T-helper 17 cell (primary cell): Measurements from ENCODE around the gene ANKRD55. TPM values are rescaled to one million over a fixed set of nuclear protein-coding genes. Genes with fewer than 3 reads are reported as not detected.
A peak's percentile ranks its signal among the peaks of the same experiment; 100 is the strongest.
"Not testable (repeated sequence)": the region's sequence is repeated elsewhere in the genome, so short reads cannot be mapped to it uniquely, and the experiment has no call there.

Experiments used
- ATAC-seq: fragments of 150-1000 bp; cut with Tn5 transposase; 2 replicates; pipeline ENCODE4 v1.10.0; 2021; ENCODE audit warnings: mild to moderate bottlenecking, moderate library complexity
- DNase-seq, 3 donors: peaks; one replicate each; pipeline versions ENCODE4 v3.0.0 to v3.0.0-alpha.2; 2020 to 2021
- H3K9me3 ChIP-seq: one replicate; pipeline ENCODE4 v1.7.0; 2013; ENCODE audit warnings: low read length, mild to moderate bottlenecking; ENCODE audit not compliant: control insufficient read depth, poor library complexity, severe bottlenecking
- H3K27ac Mint-ChIP-seq: one replicate; pipeline ENCODE4 v1.8.0; 2022; ENCODE audit warnings: mild to moderate bottlenecking, moderate library complexity, mixed read lengths
- H3K27me3 Mint-ChIP-seq: one replicate; pipeline ENCODE4 v1.8.0; 2022; ENCODE audit warnings: mixed read lengths
- H3K36me3 Mint-ChIP-seq: one replicate; pipeline ENCODE4 v1.8.0; 2022; ENCODE audit warnings: low read depth, mixed read lengths
- H3K4me1 Mint-ChIP-seq: one replicate; pipeline ENCODE4 v1.8.0; 2022; ENCODE audit warnings: mild to moderate bottlenecking, mixed read lengths
- H3K4me3 Mint-ChIP-seq: one replicate; pipeline ENCODE4 v1.8.0; 2022; ENCODE audit warnings: mild to moderate bottlenecking, moderate library complexity, mixed read lengths
- total RNA-seq, 4 donors: library from RNA in 2 of 4; stranded (reverse) in 2 of 4; gene quantifications; one replicate each; pipeline ENCODE4 v1.2.3 and lab custom pipeline; 2022 to 2026

Gene ANKRD55
- total RNA-seq, 2 donors from 2014 or later = 2.3 to 3.1 TPM

GRCh38 chr5:56128113-56128512 lies 105.0 kb downstream of the ANKRD55 start:
- Mint-ChIP-seq H3K27ac (peak overlapping the region; percentile 79), H3K4me1 (peaks cover 21% of the 10 kb centered on the region), H3K36me3 (no peaks in the 10 kb centered on the region), H3K4me3 (peak overlapping the region; percentile 34), H3K27me3 (no peaks in the 10 kb centered on the region)
- H3K9me3 ChIP-seq = peaks cover 3% of the 10 kb centered on the region
- ATAC-seq = no peak
- no peak for DNase-seq

- peaks cover 3% of the 10 kb centered on the region for H3K9me3 ChIP-seq
- DNase-seq (no peak), ATAC-seq (no peak)
- peak overlapping the region; percentile 27 for H3K27ac Mint-ChIP-seq
- H3K4me3 Mint-ChIP-seq = peak overlapping the region; percentile 50
- H3K27me3 Mint-ChIP-seq = no peaks in the 10 kb centered on the region
- H3K4me1 Mint-ChIP-seq = peaks cover 21% of the 10 kb centered on the region
- H3K36me3 Mint-ChIP-seq = no peaks in the 10 kb centered on the region
Observed at GRCh38 chr5:56126487-56127179, 106.5 kb downstream of the ANKRD55 start.

GRCh38 chr5:56123531-56124243 lies 109.4 kb downstream of the ANKRD55 start:
- Mint-ChIP-seq H3K27ac (no peak overlapping the region), H3K4me3 (no peak overlapping the region), H3K36me3 (no peaks in the 10 kb centered on the region), H3K4me1 (peaks cover 19% of the 10 kb centered on the region), H3K27me3 (no peaks in the 10 kb centered on the region)
- H3K9me3 ChIP-seq = no peaks in the 10 kb centered on the region
- ATAC-seq (no peak), DNase-seq (no peak)

GRCh38 chr5:56122360-56122985 lies 110.7 kb downstream of the ANKRD55 start:
- H3K27ac Mint-ChIP-seq, H3K36me3 Mint-ChIP-seq, H3K9me3 ChIP-seq, ATAC-seq, DNase-seq, H3K4me1 Mint-ChIP-seq, H3K27me3 Mint-ChIP-seq, H3K4me3 Mint-ChIP-seq: not testable (repeated sequence)

- H3K36me3 Mint-ChIP-seq = no peaks in the 10 kb centered on the region
- no peak overlapping the region for H3K27ac Mint-ChIP-seq
- H3K4me3 Mint-ChIP-seq = no peak overlapping the region
- no peaks in the 10 kb centered on the region for H3K9me3 ChIP-seq
- no peaks in the 10 kb centered on the region for H3K4me1 Mint-ChIP-seq
- no peaks in the 10 kb centered on the region for H3K27me3 Mint-ChIP-seq
- DNase-seq (no peak), ATAC-seq (no peak)
Observed at GRCh38 chr5:56119050-56119449, 114.1 kb downstream of the ANKRD55 start.

- H3K27ac Mint-ChIP-seq = no peak overlapping the region
- H3K9me3 ChIP-seq = no peaks in the 10 kb centered on the region
- no peaks in the 10 kb centered on the region for H3K4me1 Mint-ChIP-seq
- no peaks in the 10 kb centered on the region for H3K27me3 Mint-ChIP-seq
- ATAC-seq (no peak), DNase-seq (no peak)
- H3K36me3 Mint-ChIP-seq = no peaks in the 10 kb centered on the region
- no peak overlapping the region for H3K4me3 Mint-ChIP-seq
Observed at GRCh38 chr5:56116599-56117141, 116.5 kb downstream of the ANKRD55 start.

GRCh38 chr5:56115589-56115988 lies 117.5 kb downstream of the ANKRD55 start:
- H3K9me3 ChIP-seq = no peaks in the 10 kb centered on the region
- H3K36me3 Mint-ChIP-seq = no peaks in the 10 kb centered on the region
- H3K27me3 Mint-ChIP-seq = no peaks in the 10 kb centered on the region
- DNase-seq = no peak
- H3K4me3 Mint-ChIP-seq = no peak overlapping the region
- no peaks in the 10 kb centered on the region for H3K4me1 Mint-ChIP-seq
- H3K27ac Mint-ChIP-seq = no peak overlapping the region
- no peak for ATAC-seq

- Mint-ChIP-seq H3K27me3 (no peaks in the 10 kb centered on the region), H3K36me3 (no peaks in the 10 kb centered on the region), H3K27ac (no peak overlapping the region), H3K4me3 (no peak overlapping the region), H3K4me1 (no peaks in the 10 kb centered on the region)
- no peak for ATAC-seq
- DNase-seq = no peak
- no peaks in the 10 kb centered on the region for H3K9me3 ChIP-seq
Observed at GRCh38 chr5:56112526-56113121, 120.5 kb downstream of the ANKRD55 start.

- ATAC-seq = no peak
- H3K9me3 ChIP-seq = no peaks in the 10 kb centered on the region
- H3K36me3 Mint-ChIP-seq = no peaks in the 10 kb centered on the region
- no peak overlapping the region for H3K4me3 Mint-ChIP-seq
- no peak for DNase-seq
- no peaks in the 10 kb centered on the region for H3K27me3 Mint-ChIP-seq
- no peak overlapping the region for H3K27ac Mint-ChIP-seq
- peaks cover 2% of the 10 kb centered on the region for H3K4me1 Mint-ChIP-seq
Observed at GRCh38 chr5:56111404-56111781, 121.7 kb downstream of the ANKRD55 start.

- no peaks in the 10 kb centered on the region for H3K9me3 ChIP-seq
- Mint-ChIP-seq H3K27me3 (no peaks in the 10 kb centered on the region), H3K36me3 (no peaks in the 10 kb centered on the region), H3K27ac (no peak overlapping the region), H3K4me1 (peaks cover 4% of the 10 kb centered on the region), H3K4me3 (no peak overlapping the region)
- ATAC-seq (no peak), DNase-seq (no peak)
Observed at GRCh38 chr5:56110646-56111403, 122.3 kb downstream of the ANKRD55 start.

- Mint-ChIP-seq H3K4me3 (no peak overlapping the region), H3K4me1 (peaks cover 8% of the 10 kb centered on the region), H3K27ac (no peak overlapping the region), H3K27me3 (no peaks in the 10 kb centered on the region), H3K36me3 (no peaks in the 10 kb centered on the region)
- DNase-seq (no peak), ATAC-seq (no peak)
- no peaks in the 10 kb centered on the region for H3K9me3 ChIP-seq
Observed at GRCh38 chr5:56108246-56108645, 124.9 kb downstream of the ANKRD55 start.

- H3K9me3 ChIP-seq = no peaks in the 10 kb centered on the region
- H3K4me3 Mint-ChIP-seq = no peak overlapping the region
- no peaks in the 10 kb centered on the region for H3K27me3 Mint-ChIP-seq
- ATAC-seq = no peak
- H3K27ac Mint-ChIP-seq = no peak overlapping the region
- no peaks in the 10 kb centered on the region for H3K36me3 Mint-ChIP-seq
- DNase-seq = no peak
- peaks cover 15% of the 10 kb centered on the region for H3K4me1 Mint-ChIP-seq
Observed at GRCh38 chr5:56106837-56107236, 126.3 kb downstream of the ANKRD55 start.
